GM21381 (cell line): ENCODE results near the gene LIN7A.
"Not testable (repeated sequence)": the region's sequence is repeated elsewhere in the genome, so short reads cannot be mapped to it uniquely, and the experiment has no call there.

ENCODE experiments used
- ATAC-seq: cut with Tn5 transposase; IDR thresholded peaks from one replicate; pipeline ENCODE4 v1.9.1; 2021; ENCODE audit warnings: mild to moderate bottlenecking, moderate library complexity; ENCODE audit not compliant: unreplicated experiment

The LIN7A gene

DNA sequence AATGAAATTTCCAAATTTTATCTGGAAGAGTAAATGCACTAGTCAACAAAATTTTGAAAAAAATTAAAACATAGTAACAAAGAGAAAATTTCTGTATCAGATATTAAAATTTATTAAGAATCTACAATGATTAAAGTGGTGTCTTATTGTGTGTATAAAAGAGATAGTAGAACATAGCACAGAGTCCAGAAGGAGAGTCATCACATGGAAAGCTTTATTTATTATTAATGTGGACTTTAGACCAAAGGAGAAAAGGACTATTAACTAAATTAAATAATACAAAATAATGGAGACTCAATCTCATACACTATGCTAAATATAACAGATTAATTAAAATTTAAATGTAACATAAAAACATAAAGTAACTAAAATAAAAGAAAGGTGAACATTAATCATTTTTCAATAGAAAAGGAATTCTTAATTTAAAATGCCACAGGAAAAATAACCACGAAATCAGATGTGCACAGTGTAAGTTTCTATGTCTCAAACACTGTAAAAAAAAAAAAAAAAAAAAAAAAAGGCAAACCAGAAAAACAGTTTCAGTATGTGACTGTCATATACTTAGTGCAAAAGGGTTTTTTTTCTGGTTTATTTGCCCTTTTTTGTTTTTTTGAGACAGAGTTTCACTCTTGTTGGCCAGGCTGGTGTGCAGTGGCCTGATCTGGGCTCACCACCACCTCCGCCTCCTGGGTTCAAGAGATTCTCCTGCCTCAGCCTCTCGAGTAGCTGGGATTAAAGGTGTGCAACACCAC is 125.6 kb downstream of the LIN7A start:
- ATAC-seq = no peak

DNA sequence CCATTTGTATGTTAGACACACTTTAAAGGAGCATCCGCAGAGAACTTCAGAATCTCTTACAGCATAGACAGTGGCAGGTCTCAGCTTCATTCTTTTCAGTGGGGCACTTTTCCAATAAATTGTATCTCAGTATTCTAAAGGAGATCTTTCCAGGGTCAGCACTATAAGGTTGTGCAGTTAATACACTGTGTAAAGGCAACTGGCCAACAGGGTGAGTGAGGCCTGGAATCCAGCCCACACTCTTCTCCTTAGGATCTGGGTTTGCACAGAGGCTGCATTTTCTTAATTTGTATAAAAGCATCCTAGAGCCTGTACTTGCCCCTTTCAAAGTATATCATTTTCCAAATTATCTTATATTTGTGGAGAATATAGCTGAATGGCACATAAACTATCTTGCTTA is 126.9 kb downstream of the LIN7A start:
- ATAC-seq = no peak

DNA sequence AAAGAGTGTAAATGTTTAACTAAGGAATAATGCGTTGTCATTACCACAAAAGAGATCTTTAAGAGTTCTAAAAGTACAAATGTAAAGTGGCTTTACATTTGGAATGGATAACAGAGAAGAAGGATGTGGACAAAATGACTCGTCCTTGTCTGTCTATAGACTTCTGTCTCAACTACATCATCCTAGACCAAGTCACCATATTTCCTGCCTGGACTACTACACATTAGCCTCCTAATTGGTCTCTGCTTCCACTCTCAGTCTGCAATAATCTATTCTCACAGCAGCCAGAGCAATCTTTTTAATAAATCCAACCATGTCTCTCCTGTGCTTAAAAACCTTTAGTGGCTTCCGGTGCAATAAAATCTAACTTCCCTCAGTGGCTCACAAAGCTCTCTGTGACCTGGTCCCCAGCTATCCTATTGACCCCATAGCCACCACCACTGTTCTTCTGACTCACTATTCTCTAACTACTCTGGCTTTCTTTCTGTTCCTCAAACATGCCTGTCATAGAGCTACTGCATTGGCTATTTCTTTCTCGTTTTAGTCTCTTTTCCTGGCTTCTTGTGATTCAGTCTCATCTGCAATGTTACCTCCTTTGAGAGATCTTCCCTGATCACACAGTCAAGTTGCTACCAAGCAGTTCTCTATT is 130.0 kb downstream of the LIN7A start:
- peak; percentile 66 for ATAC-seq

DNA sequence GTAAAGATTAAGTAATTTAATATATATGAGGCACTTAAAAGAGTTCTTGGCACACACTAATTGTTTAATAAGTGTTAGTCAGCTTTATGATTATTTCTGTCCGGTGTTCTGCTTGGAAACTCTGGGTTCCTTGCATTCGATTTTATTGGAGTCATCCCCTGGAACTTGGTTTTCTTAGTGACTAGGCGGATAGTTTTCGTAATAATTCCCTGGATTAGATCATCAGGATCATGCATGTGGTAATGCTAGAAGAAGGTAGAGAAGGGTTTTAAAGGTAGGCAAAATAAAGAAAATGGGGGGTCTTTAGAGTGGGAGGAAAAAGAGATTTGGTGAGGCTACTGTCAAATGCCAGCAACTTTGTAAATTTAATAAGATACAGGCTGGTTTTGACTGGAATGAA is 132.6 kb downstream of the LIN7A start:
- no peak for ATAC-seq

GRCh38 chr12:80802652-80803400 is 134.9 kb downstream of the LIN7A start:
- ATAC-seq = peak; percentile 89

GRCh38 chr12:80798281-80798680 is 139.5 kb downstream of the LIN7A start:
- ATAC-seq = no peak

DNA sequence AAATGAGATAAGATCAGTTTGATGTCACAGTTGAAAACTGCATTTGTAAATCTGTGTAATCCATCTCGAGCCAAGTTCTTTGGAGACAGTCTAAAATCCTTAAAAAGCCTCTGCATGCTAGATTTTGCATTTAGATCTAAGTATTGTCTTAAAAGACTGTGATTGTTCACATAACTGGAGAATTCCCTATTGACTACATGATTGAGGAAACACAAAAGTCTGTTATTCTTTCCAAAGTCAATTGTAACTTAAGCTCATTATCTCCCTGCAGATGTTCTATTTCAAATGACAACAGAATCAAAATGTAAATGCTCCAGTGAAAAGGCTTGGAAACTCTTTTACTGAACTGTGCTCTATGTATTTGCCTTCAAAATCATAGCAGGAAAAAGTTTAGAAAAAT is 143.2 kb downstream of the LIN7A start:
- ATAC-seq = no peak

GRCh38 chr12:80792861-80793260 is 144.9 kb downstream of the LIN7A start:
- no peak for ATAC-seq

DNA sequence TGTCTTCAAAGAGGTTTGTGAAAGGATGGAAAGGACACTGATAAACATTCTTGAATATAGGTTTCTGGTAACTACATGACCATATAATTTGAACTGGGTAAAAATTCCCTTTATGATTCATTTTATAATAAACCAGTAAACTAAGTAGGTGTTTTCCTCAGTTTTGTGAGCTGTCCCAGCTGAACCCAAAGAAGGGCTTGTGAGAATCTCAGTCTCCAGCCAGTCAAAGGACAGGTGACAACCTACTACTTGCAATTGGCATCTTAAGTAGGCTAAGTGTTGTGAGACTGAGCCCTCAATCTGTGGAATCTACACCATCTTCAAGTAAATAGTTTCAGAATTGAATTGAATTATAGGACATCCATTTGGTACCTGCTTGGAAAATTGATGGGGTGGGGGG is 145.9 kb downstream of the LIN7A start:
- no peak for ATAC-seq

DNA sequence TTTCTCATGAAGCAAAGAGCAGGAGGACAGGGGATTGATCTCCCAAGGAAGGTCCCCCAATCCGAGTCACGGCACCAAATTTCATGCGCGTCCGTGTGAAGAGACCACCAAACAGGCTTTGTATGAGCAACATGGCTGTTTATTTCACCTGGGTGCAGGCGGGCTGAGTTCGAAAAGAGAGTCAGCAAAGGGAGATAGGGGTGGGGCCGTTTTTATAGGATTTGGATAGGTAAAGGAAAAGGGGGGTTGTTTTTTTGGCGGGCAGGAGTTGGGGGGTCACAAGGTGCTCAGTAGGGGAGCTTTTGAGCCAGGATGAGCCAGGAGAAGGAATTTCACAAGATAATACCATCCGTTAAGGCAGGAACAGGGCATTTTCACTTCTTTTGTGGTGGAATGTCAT is 149.3 kb downstream of the LIN7A start:
- ATAC-seq = not testable (repeated sequence)

DNA sequence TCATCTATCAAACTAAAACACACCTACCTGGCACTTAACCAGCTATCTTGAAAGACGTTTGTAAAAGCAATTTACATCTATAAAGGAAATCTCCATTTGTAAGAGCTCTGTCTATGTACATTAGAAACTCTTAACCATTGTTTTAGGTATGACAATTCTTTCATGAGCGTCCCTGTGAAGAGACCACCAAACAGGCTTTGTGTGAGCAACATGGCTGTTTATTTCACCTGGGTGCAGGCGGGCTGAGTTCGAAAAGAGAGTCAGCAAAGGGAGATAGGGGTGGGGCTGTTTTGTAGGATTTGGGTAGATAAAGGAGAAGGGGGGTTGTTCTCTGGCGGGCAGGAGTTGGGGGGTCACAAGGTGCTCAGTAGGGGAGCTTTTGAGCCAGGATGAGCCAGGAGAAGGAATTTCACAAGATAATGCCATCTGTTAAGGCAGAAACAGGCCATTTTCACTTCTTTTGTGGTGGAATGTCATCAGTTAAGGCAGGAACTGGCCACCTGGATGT is 154.7 kb downstream of the LIN7A start:
- ATAC-seq = not testable (repeated sequence)

DNA sequence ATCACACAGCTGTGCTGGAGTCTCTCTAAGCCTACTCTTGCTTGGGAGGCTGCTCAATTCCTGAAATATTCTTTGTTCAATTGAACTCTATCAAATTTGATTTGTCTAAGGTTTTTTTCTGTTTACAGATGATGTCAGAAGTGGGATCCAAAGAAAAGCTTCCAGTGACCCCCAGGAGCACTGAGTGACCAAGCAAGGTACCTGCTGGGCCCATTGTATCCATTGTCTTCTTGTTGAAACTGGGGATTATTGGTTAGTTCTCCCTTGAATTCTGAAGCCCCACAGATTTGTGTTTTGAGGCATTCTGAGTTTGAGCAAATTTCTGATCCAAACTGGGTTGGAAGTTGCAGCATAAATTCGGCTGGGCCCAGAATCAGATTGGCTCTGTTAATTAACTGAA is 156.4 kb downstream of the LIN7A start:
- no peak for ATAC-seq

GRCh38 chr12:80780746-80781145 is 157.0 kb downstream of the LIN7A start:
- no peak for ATAC-seq

DNA sequence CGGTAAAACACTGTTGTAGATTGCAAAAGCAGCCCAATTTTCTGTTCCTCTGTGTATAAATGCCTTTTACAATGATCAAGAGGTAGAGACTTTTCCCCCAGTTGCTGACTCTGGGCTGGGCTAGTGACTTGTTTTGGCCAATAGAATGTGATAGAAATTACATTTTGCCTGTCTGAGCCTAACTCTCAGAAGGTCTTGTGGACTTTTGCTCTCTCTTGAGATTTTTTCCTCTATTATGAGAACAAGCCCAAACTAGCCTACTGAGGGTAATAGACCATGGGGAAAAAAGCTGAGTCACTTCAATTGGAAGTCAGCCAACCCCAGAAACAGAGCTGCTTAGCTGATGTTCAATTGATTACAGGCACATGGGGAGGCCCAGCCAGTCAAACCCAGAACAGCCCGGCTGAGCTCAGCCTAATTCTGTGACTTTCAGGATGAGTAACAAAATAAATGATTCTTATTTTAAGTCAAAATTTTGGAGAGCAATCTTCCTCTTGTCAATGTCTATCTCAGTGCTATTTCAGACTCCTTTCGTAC is 159.7 kb downstream of the LIN7A start:
- peak; percentile 96 for ATAC-seq

DNA sequence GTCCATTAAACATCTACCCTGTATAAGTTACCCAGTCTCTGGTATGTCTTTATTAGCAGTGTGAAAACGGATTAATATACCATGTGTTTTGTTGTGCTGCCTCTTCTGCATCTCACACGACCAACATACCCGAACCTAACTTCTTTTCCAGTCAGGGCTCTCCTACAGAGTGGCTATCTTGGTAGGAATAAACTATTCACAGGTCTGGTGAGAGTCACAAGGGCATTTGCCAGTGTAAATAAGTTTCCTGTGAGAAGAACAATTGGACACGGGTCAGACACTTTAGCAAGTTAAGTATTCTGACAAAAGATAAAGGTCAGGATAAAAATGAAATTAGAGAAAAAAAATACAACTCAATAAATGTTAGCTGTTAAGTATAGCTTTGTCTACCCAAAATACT is 160.1 kb downstream of the LIN7A start:
- ATAC-seq = no peak

DNA sequence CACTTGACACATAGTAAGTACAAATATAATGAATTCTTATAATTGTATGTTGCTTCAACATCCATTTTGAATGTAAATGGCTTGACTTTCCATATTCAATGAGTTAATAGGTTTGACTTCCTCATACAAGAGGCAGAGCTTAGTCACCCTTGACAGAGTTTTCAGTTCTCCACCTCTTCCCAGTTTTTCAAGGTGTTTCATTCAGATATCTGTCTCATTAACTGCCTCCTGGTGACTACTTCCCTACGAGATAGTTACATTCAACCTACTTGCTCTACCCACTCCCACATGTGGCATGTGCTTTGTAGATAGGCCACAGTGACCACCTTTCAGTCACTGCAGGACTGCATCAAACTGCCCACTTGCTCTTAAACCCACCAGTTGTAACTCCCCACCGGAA is 161.0 kb downstream of the LIN7A start:
- no peak for ATAC-seq

DNA sequence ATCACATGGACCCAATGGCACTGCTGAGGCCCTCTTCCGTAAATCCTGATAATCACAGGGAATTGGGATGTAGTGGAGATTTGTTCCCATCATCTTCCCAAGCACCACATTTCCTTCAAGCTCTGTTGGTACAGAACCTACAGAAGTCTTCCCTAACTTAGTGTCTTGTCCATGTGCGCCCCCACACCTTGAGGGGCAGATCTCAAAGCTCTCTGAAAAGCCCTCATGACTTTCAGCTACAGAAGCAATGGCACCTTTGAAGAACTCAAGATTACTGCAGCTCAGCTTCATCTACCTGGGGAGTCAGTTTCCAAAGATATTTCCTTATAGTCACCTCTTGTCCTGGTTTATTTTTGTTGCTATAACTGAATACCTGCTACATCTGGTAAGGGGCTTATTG is 166.8 kb downstream of the LIN7A start:
- no peak for ATAC-seq

- no peak for ATAC-seq
Measured at GRCh38 chr12:80769553-80770140, 168.1 kb downstream of the LIN7A start.

GRCh38 chr12:80766897-80767296 is 170.8 kb downstream of the LIN7A start:
- peak; percentile 89 for ATAC-seq

DNA sequence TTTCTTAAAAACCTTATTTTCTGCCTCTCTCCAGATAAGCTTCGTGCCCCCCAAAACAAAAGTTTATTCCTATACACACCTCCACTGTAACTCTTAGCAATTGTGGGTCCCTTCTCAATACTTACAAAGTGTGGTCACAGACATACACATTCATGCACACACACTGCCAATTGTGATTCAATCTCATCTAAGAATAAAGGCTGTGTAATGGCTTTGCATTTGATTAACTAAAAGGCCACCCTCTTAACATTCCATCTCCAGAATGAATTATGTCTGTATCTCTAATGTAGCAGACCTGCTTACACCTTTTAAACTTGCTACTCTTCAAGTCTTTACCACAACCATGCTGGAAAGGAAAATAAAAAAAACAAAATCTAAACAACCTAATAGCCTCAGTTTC is 171.5 kb downstream of the LIN7A start:
- ATAC-seq = no peak

- no peak for ATAC-seq
Measured at GRCh38 chr12:80763874-80764273, 173.9 kb downstream of the LIN7A start.
